Osteoblast (primary cell): ENCODE measurements around the gene THRA. TPM values are rescaled to one million over a fixed set of nuclear protein-coding genes. Genes with fewer than 3 reads are reported as not detected.

Experiments
- DNase-seq: peaks from one replicate; pipeline ENCODE4 v3.0.0; 2011; ENCODE audit warnings: low spot score, mixed read lengths; ENCODE audit not compliant: insufficient read length; ENCODE audit errors: missing footprints
- H2AFZ ChIP-seq: 2 replicates; pipeline ENCODE4 v1.6.0; 2011; ENCODE audit warnings: mild to moderate bottlenecking, low read length
- H3K27ac ChIP-seq: 2 replicates; pipeline ENCODE4 v1.5.1; 2011; ENCODE audit warnings: mild to moderate bottlenecking, low read depth, low read length, moderate library complexity
- H3K27me3 ChIP-seq: 2 replicates; pipeline ENCODE4 v1.6.0; 2012; ENCODE audit warnings: mild to moderate bottlenecking, control low read depth, inconsistent platforms, low read length, moderate library complexity; ENCODE audit not compliant: insufficient read depth
- H3K36me3 ChIP-seq: 2 replicates; pipeline ENCODE4 v1.5.1; 2011; ENCODE audit warnings: mild to moderate bottlenecking, low read length, control low read depth, moderate library complexity; ENCODE audit not compliant: insufficient read depth
- H3K4me1 ChIP-seq: 2 replicates; pipeline ENCODE4 v1.5.1; 2011; ENCODE audit warnings: mild to moderate bottlenecking, low read length, control low read depth, moderate library complexity; ENCODE audit not compliant: insufficient read depth
- H3K4me2 ChIP-seq: 2 replicates; pipeline ENCODE4 v1.6.0; 2011; ENCODE audit warnings: mild to moderate bottlenecking, low read length; ENCODE audit not compliant: insufficient read depth
- H3K4me3 ChIP-seq: fragments of 200-600 bp; sonication (generic); 3 replicates; pipeline ENCODE4 v1.5.1; 2012; ENCODE audit warnings: mild to moderate bottlenecking, low read length, inconsistent platforms; ENCODE audit not compliant: insufficient read depth
- H3K79me2 ChIP-seq: 2 replicates; pipeline ENCODE4 v1.6.0; 2012; ENCODE audit warnings: mild to moderate bottlenecking, low read length, control low read depth, inconsistent platforms; ENCODE audit not compliant: insufficient read depth
- H3K9me3 ChIP-seq: 2 replicates; pipeline ENCODE4 v1.5.1; 2011; ENCODE audit warnings: low read depth, low read length, control low read depth
- H4K20me1 ChIP-seq: 2 replicates; pipeline ENCODE4 v1.6.0; 2012; ENCODE audit warnings: mild to moderate bottlenecking, low read length, control low read depth; ENCODE audit not compliant: insufficient read depth
- total RNA-seq: library from RNA; depleted of rRNA; stranded (reverse); fragments of >200 nt; gene quantifications from 2 replicates; pipeline ENCODE4 v1.2.3, GENCODE V29; 2012
- TF ChIP-seq, protein P1 (sequence below): IDR thresholded peaks from 2 replicates; pipeline ENCODE4 v1.5.1; 2011; ENCODE audit warnings: mild to moderate bottlenecking, low read depth, low read length, moderate library complexity; ENCODE audit errors: extremely low read depth

Gene THRA
- total RNA-seq, 1 donor, result 33.3 TPM

GRCh38 chr17:40073454-40074174, 10.8 kb downstream of the THRA start:
- H3K9me3 ChIP-seq, result no peaks in the 10 kb centered on the region
- H3K4me3 ChIP-seq, result no peak overlapping the region
- TF ChIP-seq, protein P1, sequence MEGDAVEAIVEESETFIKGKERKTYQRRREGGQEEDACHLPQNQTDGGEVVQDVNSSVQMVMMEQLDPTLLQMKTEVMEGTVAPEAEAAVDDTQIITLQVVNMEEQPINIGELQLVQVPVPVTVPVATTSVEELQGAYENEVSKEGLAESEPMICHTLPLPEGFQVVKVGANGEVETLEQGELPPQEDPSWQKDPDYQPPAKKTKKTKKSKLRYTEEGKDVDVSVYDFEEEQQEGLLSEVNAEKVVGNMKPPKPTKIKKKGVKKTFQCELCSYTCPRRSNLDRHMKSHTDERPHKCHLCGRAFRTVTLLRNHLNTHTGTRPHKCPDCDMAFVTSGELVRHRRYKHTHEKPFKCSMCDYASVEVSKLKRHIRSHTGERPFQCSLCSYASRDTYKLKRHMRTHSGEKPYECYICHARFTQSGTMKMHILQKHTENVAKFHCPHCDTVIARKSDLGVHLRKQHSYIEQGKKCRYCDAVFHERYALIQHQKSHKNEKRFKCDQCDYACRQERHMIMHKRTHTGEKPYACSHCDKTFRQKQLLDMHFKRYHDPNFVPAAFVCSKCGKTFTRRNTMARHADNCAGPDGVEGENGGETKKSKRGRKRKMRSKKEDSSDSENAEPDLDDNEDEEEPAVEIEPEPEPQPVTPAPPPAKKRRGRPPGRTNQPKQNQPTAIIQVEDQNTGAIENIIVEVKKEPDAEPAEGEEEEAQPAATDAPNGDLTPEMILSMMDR, result no peak
- H3K27ac ChIP-seq, result no peak overlapping the region
- H3K27me3 ChIP-seq, result no peaks in the 10 kb centered on the region
- H3K4me2 ChIP-seq, result no peak overlapping the region
- peaks cover 69% of the 10 kb centered on the region for H3K4me1 ChIP-seq
- peaks cover 32% of the 10 kb centered on the region for H3K79me2 ChIP-seq
- H3K36me3 ChIP-seq, result no peaks in the 10 kb centered on the region
- DNase-seq, result peak; percentile 43
- peaks cover 52% of the 10 kb centered on the region for H4K20me1 ChIP-seq
- no peak overlapping the region for H2AFZ ChIP-seq

DNA sequence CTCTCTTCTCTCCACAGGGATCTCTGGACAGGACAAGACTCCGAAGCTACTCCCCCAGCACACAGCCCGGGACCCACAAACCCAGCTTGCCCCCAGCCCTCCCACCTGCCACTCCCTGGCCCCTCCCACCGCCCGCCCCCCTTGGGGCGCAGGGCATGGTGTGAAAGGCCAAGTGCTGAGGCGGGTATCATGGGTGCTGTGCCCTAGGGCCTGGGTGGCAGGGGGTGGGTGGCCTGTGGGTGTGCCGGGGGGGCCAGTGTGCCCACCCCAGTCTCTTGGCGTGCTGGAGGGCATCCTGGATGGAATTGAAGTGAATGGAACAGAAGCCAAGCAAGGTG, 11.4 kb downstream of the THRA start:
- H3K27ac ChIP-seq, result no peak overlapping the region
- no peaks in the 10 kb centered on the region for H3K9me3 ChIP-seq
- peaks cover 63% of the 10 kb centered on the region for H3K4me1 ChIP-seq
- no peak overlapping the region for H3K4me2 ChIP-seq
- H2AFZ ChIP-seq, result no peak overlapping the region
- no peaks in the 10 kb centered on the region for H3K36me3 ChIP-seq
- DNase-seq, result peak; percentile 17
- no peaks in the 10 kb centered on the region for H3K27me3 ChIP-seq
- no peak overlapping the region for H3K4me3 ChIP-seq
- H4K20me1 ChIP-seq, result peaks cover 50% of the 10 kb centered on the region
- TF ChIP-seq, protein P1, result no peak
- H3K79me2 ChIP-seq, result peaks cover 30% of the 10 kb centered on the region

DNA sequence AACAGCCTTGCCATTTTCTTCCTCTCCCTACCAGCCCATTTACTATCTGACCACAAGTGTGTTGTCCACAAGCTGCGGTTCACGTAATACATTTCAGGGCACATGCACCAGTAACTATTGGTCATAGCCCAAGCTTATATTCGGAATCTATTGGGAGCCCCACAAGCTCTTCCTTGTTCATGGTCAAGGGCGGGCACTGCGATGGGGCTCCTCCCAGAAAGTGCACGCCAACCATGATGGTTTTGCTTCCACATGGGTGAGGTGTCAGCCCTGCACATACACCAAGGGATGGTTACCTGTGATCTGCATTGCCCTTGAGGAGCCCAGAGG, 12.1 kb downstream of the THRA start:
- Histone ChIP-seq H3K4me3 (peak overlapping the region; percentile 43), H3K79me2 (peaks cover 24% of the 10 kb centered on the region), H3K27me3 (no peaks in the 10 kb centered on the region), H2AFZ (peak overlapping the region; percentile 47), H3K4me2 (peak overlapping the region; percentile 65), H4K20me1 (peaks cover 43% of the 10 kb centered on the region), H3K4me1 (peaks cover 56% of the 10 kb centered on the region), H3K27ac (peak overlapping the region; percentile 51), H3K9me3 (no peaks in the 10 kb centered on the region), H3K36me3 (no peaks in the 10 kb centered on the region)
- peak; percentile 89 for DNase-seq
- TF ChIP-seq, protein P1, result no peak

DNA sequence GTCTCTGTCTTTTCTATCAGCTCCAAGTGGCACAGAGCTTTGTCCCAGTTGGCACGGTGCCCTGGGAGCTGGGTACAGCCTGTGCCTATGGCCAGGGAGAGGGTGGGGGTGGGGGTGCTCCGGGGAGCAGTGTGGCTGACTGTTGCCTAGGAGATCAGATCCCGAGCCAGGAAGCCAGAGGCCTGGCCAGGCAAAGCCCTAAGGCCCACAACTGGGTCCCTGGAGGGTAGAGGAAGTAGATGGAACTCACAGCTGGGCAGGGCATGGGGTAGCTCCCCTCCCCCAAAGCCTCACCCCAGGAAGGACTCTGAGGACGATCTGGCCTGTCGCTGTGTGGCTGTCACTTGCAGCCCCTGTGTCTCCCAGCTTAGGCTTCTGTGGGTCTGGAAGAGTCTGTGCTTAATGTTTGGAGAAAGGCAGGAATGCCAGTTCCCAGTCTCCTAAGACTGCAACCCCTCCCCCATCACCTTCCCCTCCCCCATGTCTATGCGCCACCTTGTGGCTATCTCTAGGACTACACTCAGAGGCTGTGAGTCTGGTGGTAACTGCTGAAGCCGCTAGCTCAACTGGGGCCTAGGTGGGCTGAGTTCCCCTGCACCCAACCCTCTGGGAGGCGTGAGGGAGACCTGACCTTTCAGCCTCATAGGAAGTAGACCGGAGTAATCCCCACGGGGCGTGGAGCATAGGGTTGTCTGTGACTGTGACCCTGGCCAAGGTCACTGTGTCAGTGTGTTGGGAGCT, 12.6 kb downstream of the THRA start:
- Histone ChIP-seq H3K79me2 (peaks cover 19% of the 10 kb centered on the region), H2AFZ (peak overlapping the region; percentile 47), H3K27me3 (no peaks in the 10 kb centered on the region), H3K4me1 (peaks cover 51% of the 10 kb centered on the region), H4K20me1 (peaks cover 40% of the 10 kb centered on the region), H3K36me3 (no peaks in the 10 kb centered on the region), H3K9me3 (no peaks in the 10 kb centered on the region), H3K27ac (peak overlapping the region; percentile 51), H3K4me2 (peak overlapping the region; percentile 65), H3K4me3 (peak overlapping the region; percentile 43)
- TF ChIP-seq, protein P1, result peak; percentile 88
- DNase-seq, result peak; percentile 94
